Fibroblast of lung (primary cell): ENCODE data around the gene ARPC5. TPM values are rescaled to one million over a fixed set of nuclear protein-coding genes. Genes with fewer than 3 reads are reported as not detected.

Experiments
- DNase-seq, 2 donors: peaks; one replicate each; pipeline versions ENCODE4 v3.0.0 to v3.0.0-alpha.2; 2010; ENCODE audit warnings: low read depth in 2 of 2
- H2AFZ ChIP-seq: 2 replicates; pipeline ENCODE4 v1.5.1; 2012; ENCODE audit warnings: low read length, control low read depth, inconsistent platforms
- H3K27ac ChIP-seq: 2 replicates; pipeline ENCODE4 v1.5.1; 2011; ENCODE audit warnings: low read length, control low read depth; ENCODE audit not compliant: insufficient read depth
- H3K27me3 ChIP-seq: 2 replicates; pipeline ENCODE4 v1.5.1; 2011; ENCODE audit warnings: mild to moderate bottlenecking, low read length; ENCODE audit not compliant: control insufficient read depth, insufficient read depth
- H3K36me3 ChIP-seq: 2 replicates; pipeline ENCODE4 v1.5.1; 2011; ENCODE audit warnings: low read length; ENCODE audit not compliant: control insufficient read depth, insufficient read depth
- H3K4me1 ChIP-seq: 2 replicates; pipeline ENCODE4 v1.5.1; 2011; ENCODE audit warnings: low read length; ENCODE audit not compliant: control insufficient read depth, insufficient read depth; ENCODE audit errors: extremely low read depth
- H3K4me2 ChIP-seq: 2 replicates; pipeline ENCODE4 v1.5.1; 2011; ENCODE audit warnings: low read length, control low read depth; ENCODE audit not compliant: insufficient read depth; ENCODE audit errors: extremely low read depth
- H3K4me3 ChIP-seq, 4 experiments: fragments of 200-600 bp in 1 of 4; sonication (generic) in 1 of 4; replicated peaks in 1 of 4; 2 replicates each; pipeline ENCODE4 v1.5.1; 2011 to 2016; ENCODE audit warnings: low read length in 4 of 4, low read depth in 3 of 4, mild to moderate bottlenecking in 3 of 4, control low read depth in 2 of 4, inconsistent platforms in 1 of 4, mixed read lengths in 1 of 4; ENCODE audit not compliant: insufficient read depth in 1 of 4; ENCODE audit errors: control extremely low read depth in 1 of 4
- H3K79me2 ChIP-seq: 2 replicates; pipeline ENCODE4 v1.5.1; 2012; ENCODE audit warnings: mild to moderate bottlenecking, low read length, inconsistent platforms; ENCODE audit not compliant: control insufficient read depth, insufficient read depth
- H3K9ac ChIP-seq: 2 replicates; pipeline ENCODE4 v1.5.1; 2011; ENCODE audit warnings: mild to moderate bottlenecking, low read length, control low read depth; ENCODE audit not compliant: insufficient read depth
- H3K9me3 ChIP-seq: 2 replicates; pipeline ENCODE4 v1.5.1; 2012; ENCODE audit warnings: low read depth, low read length; ENCODE audit not compliant: control insufficient read depth, insufficient read depth
- H4K20me1 ChIP-seq: 2 replicates; pipeline ENCODE4 v1.5.1; 2011; ENCODE audit warnings: low read length; ENCODE audit not compliant: control insufficient read depth, insufficient read depth; ENCODE audit errors: extremely low read depth
- EZH2 ChIP-seq: IDR thresholded peaks from 2 replicates; pipeline ENCODE4 v1.5.1; 2012; ENCODE audit warnings: low read length, control low read depth, mild to moderate bottlenecking; ENCODE audit errors: missing control alignments
- polyA plus RNA-seq, 2 donors: library from polyadenylated mRNA; depleted of rRNA in 1 of 2; stranded (reverse) in 1 of 2; unstranded in 1 of 2; fragments of >200 nt; gene quantifications; 2 replicates each; pipeline ENCODE4 v1.2.1, GENCODE V29; 2011 to 2012; ENCODE audit warnings: missing spikeins in 1 of 2
- total RNA-seq: library from RNA; depleted of rRNA; stranded (reverse); fragments of >200 nt; gene quantifications from 2 replicates; pipeline ENCODE4 v1.2.1, GENCODE V29; 2014
- TF ChIP-seq, protein P1 (sequence below), 2 donors: IDR thresholded peaks in 1 of 2; conservative IDR thresholded peaks in 1 of 2; 1 replicate in 1 of 2; 2 replicates in 1 of 2; pipeline ENCODE4 v1.5.1; 2011 to 2012; ENCODE audit warnings: low read length in 2 of 2, control low read depth in 1 of 2, inconsistent platforms in 1 of 2, low read depth in 1 of 2, mild to moderate bottlenecking in 1 of 2

ARPC5 gene
- total and polyA plus RNA-seq, 2 donors (not counting 1 experiment from before 2014, with no cell fraction given): 142 to 350 TPM

DNA sequence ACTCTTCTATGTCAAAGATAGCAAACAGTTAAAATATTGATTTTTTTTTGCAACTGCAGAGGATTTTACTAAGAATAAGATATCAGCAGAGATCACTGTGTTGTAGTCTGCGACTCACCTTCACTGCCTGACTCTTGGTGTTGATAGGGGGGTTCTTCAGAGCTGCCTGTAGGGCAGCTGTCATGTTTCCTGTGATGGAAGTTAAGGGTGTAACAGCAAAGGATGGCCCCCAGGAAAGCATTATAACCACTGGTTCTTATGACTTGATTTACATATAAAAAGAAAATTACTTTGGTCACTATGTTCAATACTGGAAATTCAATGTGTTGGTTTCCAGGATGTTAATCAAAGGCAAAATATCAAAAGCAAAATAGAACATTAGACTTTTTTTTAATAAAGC is 2.6 kb downstream of the ARPC5 start:
- no peak for DNase-seq
- Histone ChIP-seq H3K27ac (no peak overlapping the region), H3K9ac (no peak overlapping the region), H3K4me2 (peak overlapping the region; percentile 53), H3K4me3 (peak overlapping the region; percentile 76 to 94 (median 84)), H3K4me1 (no peaks in the 10 kb centered on the region), H3K27me3 (no peaks in the 10 kb centered on the region), H3K79me2 (peaks cover 77% of the 10 kb centered on the region), H3K9me3 (no peaks in the 10 kb centered on the region), H3K36me3 (peaks cover 4% of the 10 kb centered on the region), H2AFZ (no peak overlapping the region), H4K20me1 (no peaks in the 10 kb centered on the region)
- TF ChIP-seq EZH2: no peak
- TF ChIP-seq, protein P1, sequence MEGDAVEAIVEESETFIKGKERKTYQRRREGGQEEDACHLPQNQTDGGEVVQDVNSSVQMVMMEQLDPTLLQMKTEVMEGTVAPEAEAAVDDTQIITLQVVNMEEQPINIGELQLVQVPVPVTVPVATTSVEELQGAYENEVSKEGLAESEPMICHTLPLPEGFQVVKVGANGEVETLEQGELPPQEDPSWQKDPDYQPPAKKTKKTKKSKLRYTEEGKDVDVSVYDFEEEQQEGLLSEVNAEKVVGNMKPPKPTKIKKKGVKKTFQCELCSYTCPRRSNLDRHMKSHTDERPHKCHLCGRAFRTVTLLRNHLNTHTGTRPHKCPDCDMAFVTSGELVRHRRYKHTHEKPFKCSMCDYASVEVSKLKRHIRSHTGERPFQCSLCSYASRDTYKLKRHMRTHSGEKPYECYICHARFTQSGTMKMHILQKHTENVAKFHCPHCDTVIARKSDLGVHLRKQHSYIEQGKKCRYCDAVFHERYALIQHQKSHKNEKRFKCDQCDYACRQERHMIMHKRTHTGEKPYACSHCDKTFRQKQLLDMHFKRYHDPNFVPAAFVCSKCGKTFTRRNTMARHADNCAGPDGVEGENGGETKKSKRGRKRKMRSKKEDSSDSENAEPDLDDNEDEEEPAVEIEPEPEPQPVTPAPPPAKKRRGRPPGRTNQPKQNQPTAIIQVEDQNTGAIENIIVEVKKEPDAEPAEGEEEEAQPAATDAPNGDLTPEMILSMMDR (conservative IDR thresholded peaks at IDR 0.05 in 1 of 2, IDR thresholded peaks at IDR 0.05 in 1 of 2; ENCODE audit: low read depth in 1 of 2, low read length in 2 of 2): no peak

DNA sequence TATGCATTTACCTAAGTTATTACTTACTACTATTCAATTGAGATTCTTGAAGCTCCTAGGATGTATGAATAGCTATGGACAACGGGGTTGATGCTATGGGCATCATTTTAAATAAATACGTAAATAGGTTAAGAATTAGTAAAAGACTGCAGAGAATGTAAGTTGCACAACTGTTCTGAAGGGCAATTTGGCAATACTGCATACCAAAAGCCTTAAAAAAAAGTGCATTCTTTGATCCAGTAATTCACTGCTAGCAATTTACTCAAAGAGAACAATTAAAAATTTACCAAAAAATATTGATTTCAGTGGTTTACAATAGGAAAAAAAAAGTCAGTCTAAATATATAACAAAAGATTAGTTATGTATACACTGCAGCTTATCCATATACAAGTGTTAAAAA is 3.5 kb downstream of the ARPC5 start:
- H4K20me1 ChIP-seq: no peaks in the 10 kb centered on the region
- no peak overlapping the region for H3K9ac ChIP-seq
- H3K4me2 ChIP-seq: peak overlapping the region; percentile 53
- H3K9me3 ChIP-seq: no peaks in the 10 kb centered on the region
- peaks cover 4% of the 10 kb centered on the region for H3K36me3 ChIP-seq
- H3K4me3 ChIP-seq: peak overlapping the region; percentile 76 to 94 (median 84)
- peaks cover 2% of the 10 kb centered on the region for H3K4me1 ChIP-seq
- peaks cover 78% of the 10 kb centered on the region for H3K79me2 ChIP-seq
- H3K27ac ChIP-seq: no peak overlapping the region
- peak; percentile 74 to 82 for DNase-seq
- H3K27me3 ChIP-seq: no peaks in the 10 kb centered on the region
- H2AFZ ChIP-seq: no peak overlapping the region
- TF ChIP-seq, protein P1 (conservative IDR thresholded peaks at IDR 0.05 in 1 of 2, IDR thresholded peaks at IDR 0.05 in 1 of 2; ENCODE audit: low read depth in 1 of 2, low read length in 2 of 2): no peak
- TF ChIP-seq EZH2: no peak

DNA sequence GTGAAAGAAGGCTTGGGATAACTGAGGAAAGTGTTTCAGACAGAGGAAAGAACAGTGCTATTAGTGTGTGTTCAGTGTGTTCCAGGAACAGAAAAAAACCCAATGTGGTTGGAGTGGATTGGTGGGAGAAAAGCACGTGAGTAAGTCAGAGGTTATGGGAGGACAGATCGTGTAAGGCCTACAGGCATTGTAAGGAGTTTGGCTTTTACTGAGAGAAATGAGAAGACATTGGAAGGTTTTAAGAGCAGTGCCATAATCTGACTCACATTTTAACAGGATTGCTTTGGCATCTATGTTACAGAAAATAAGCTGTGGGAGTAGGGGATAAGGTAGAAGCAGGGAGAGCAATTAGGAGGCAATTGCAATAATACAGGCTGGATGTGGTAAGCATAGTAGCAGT is 4.8 kb downstream of the ARPC5 start:
- no peak overlapping the region for H3K4me3 ChIP-seq
- no peaks in the 10 kb centered on the region for H3K27me3 ChIP-seq
- H3K4me2 ChIP-seq: peak overlapping the region; percentile 76
- no peak overlapping the region for H3K9ac ChIP-seq
- no peaks in the 10 kb centered on the region for H3K9me3 ChIP-seq
- H3K79me2 ChIP-seq: peaks cover 70% of the 10 kb centered on the region
- H2AFZ ChIP-seq: no peak overlapping the region
- no peak for TF ChIP-seq EZH2
- TF ChIP-seq, protein P1 (conservative IDR thresholded peaks at IDR 0.05 in 1 of 2, IDR thresholded peaks at IDR 0.05 in 1 of 2; ENCODE audit: low read depth in 1 of 2, low read length in 2 of 2): no peak
- no peaks in the 10 kb centered on the region for H4K20me1 ChIP-seq
- peaks cover 2% of the 10 kb centered on the region for H3K4me1 ChIP-seq
- peaks cover 4% of the 10 kb centered on the region for H3K36me3 ChIP-seq
- peak; percentile 34 to 50 for DNase-seq
- no peak overlapping the region for H3K27ac ChIP-seq
